GM12873 (cell line): ENCODE data around the gene MYZAP.

Experiments used
- CTCF ChIP-seq: IDR thresholded peaks from 2 replicates; pipeline ENCODE4 v1.5.1; 2012; ENCODE audit warnings: low read depth, mild to moderate bottlenecking, moderate library complexity, low read length, control low read depth; ENCODE audit not compliant: insufficient read depth; ENCODE audit errors: missing control alignments

The MYZAP gene

GRCh38 chr15:57625703-57626448 is 34.2 kb downstream of the MYZAP start:
- no peak for TF ChIP-seq CTCF

- TF ChIP-seq CTCF: no peak
Measured at GRCh38 chr15:57626713-57627440, 35.2 kb downstream of the MYZAP start.

- TF ChIP-seq CTCF: no peak
Measured at GRCh38 chr15:57631386-57632110, 39.8 kb downstream of the MYZAP start.

- no peak for TF ChIP-seq CTCF
Measured at GRCh38 chr15:57634290-57634689, 42.6 kb downstream of the MYZAP start.

- no peak for TF ChIP-seq CTCF
Measured at GRCh38 chr15:57635300-57635909, 43.7 kb downstream of the MYZAP start.

GRCh38 chr15:57637846-57638245 is 46.1 kb downstream of the MYZAP start:
- TF ChIP-seq CTCF: no peak

GRCh38 chr15:57639306-57639705 is 47.6 kb downstream of the MYZAP start:
- no peak for TF ChIP-seq CTCF
